ENCODE measurements around the gene ARMH4. TPM values are rescaled to one million over a fixed set of nuclear protein-coding genes. Genes with fewer than 3 reads are reported as not detected.

ARMH4 gene
- total RNA-seq, 1 experiment from 2014 or later: 42.6 TPM

DNA sequence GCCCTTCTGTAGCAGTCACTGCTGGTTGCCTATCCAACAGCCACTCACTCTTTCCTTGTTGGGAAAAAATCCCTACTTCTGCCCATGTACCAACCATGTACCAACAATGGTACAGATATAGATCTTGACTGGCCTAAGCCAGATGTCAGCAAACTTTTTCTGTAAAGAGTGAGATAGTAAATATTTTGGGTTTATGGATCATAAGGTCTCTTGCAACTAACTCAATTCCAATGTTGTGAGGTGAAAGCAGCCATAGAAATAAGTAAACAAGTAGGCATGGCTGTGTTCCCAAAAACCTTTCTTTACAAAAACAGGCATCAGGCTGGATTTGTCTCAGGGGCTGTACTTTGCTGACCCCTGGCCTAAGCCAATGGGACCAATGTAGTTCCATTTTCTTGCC lies 73.5 kb downstream of the ARMH4 start:
- Histone ChIP-seq H3K23ac (ENCODE audit: insufficient read length, low read depth, low read length) (no peak overlapping the region), H3K14ac (ENCODE audit: insufficient read depth, low read length) (no peak overlapping the region), H4K8ac (replicated peaks; ENCODE audit: insufficient read length, low read depth, low read length) (no peak overlapping the region), H2BK5ac (ENCODE audit: insufficient read length, low read length) (no peak overlapping the region), H4K20me1 (ENCODE audit: control insufficient read depth, insufficient read depth, insufficient read length) (no peaks in the 10 kb centered on the region), H3K27ac (ENCODE audit: insufficient read length, low read depth, low read length) (no peak overlapping the region), H3K27me3 (ENCODE audit: insufficient read depth, low read length) (no peaks in the 10 kb centered on the region), H3K9me3 (ENCODE audit: control insufficient read depth, low read depth, low read length) (no peaks in the 10 kb centered on the region), H2BK12ac (ENCODE audit: insufficient read length, low read depth, low read length) (no peak overlapping the region), H3K4ac (ENCODE audit: low read depth, low read length) (no peak overlapping the region), H3K56ac (ENCODE audit: insufficient read length, low read depth, low read length) (no peak overlapping the region), H3K18ac (ENCODE audit: insufficient read length, low read depth, low read length) (no peak overlapping the region), H3K9ac (ENCODE audit: extremely low read depth, insufficient read length, low read length) (no peak overlapping the region), H3K79me2 (ENCODE audit: insufficient read depth, low read length) (no peaks in the 10 kb centered on the region), H2BK120ac (ENCODE audit: low read depth, low read length, poor library complexity, severe bottlenecking) (no peak overlapping the region), H3K4me1 (ENCODE audit: insufficient read depth, low read length) (peaks cover 6% of the 10 kb centered on the region; the same call in 1 of the 2 replicates), H4K5ac (ENCODE audit: insufficient read length, low read depth, low read length) (no peak overlapping the region), H2AFZ (ENCODE audit: low read length) (no peak overlapping the region), H3K79me1 (ENCODE audit: insufficient read depth, low read depth, low read length, poor library complexity, severe bottlenecking) (no peaks in the 10 kb centered on the region), H4K91ac (ENCODE audit: insufficient read length, low read depth, low read length) (no peak overlapping the region), H2AK5ac (ENCODE audit: insufficient read length, low read length) (no peak overlapping the region), H3K4me2 (ENCODE audit: insufficient read depth, insufficient read length, low read length) (no peak overlapping the region), H2BK20ac (ENCODE audit: low read depth, low read length, poor library complexity, severe bottlenecking) (no peak overlapping the region), H2BK15ac (ENCODE audit: low read depth, low read length) (no peak overlapping the region), H3T11ph (ENCODE audit: low read length) (no peak overlapping the region), H3K23me2 (ENCODE audit: insufficient read length, low read depth, low read length, poor library complexity, severe bottlenecking) (no peaks in the 10 kb centered on the region)
- no peak for DNase-seq
- H3K36me3 Mint-ChIP-seq (ENCODE audit: insufficient read depth in 1 of 3, low read depth in 3 of 3): peaks cover 0 to 3% (median 3%) of the 10 kb centered on the region in 3 experiments; a peak in 3 of 7 replicates
- no peak overlapping the region for H3K27ac Mint-ChIP-seq
- H3K4me3 Mint-ChIP-seq: no peak overlapping the region
- TF ChIP-seq, protein P1, sequence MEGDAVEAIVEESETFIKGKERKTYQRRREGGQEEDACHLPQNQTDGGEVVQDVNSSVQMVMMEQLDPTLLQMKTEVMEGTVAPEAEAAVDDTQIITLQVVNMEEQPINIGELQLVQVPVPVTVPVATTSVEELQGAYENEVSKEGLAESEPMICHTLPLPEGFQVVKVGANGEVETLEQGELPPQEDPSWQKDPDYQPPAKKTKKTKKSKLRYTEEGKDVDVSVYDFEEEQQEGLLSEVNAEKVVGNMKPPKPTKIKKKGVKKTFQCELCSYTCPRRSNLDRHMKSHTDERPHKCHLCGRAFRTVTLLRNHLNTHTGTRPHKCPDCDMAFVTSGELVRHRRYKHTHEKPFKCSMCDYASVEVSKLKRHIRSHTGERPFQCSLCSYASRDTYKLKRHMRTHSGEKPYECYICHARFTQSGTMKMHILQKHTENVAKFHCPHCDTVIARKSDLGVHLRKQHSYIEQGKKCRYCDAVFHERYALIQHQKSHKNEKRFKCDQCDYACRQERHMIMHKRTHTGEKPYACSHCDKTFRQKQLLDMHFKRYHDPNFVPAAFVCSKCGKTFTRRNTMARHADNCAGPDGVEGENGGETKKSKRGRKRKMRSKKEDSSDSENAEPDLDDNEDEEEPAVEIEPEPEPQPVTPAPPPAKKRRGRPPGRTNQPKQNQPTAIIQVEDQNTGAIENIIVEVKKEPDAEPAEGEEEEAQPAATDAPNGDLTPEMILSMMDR (conservative IDR thresholded peaks at IDR 0.05): no peak
- peaks cover 17% of the 10 kb centered on the region in 2 experiments for H3K4me1 Mint-ChIP-seq
- no peaks in the 10 kb centered on the region; a peak in 2 of 5 replicates for H3K9me3 Mint-ChIP-seq
- no peaks in the 10 kb centered on the region for H3K27me3 Mint-ChIP-seq (ENCODE audit: low read depth)

All from H9 (cell line).